ENCODE data around the gene ABHD17B.

ABHD17B gene

DNA sequence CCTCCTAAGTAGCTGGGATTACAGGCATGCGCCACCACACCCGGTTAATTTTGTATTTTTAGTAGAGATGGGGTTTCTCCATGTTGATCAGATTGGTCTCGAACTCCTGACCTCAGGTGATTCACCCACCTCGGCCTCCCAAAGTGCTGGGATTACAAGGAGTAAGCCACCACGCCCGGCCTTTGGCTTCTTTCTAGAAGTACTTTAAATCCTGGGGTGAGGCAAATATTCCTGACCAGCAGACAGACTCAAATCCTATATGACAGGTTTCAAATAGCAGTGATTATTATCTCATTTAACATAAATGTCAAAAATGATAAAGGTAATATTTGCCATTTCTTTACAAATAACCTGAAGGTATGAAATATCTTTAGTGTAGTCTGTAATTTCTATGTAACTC, 35.6 kb downstream of the ABHD17B start:
- DNase-seq: no peak

- no peak for DNase-seq
These were observed 47.4 kb downstream of the ABHD17B start for GRCh38 chr9:71863631-71864030.

DNA sequence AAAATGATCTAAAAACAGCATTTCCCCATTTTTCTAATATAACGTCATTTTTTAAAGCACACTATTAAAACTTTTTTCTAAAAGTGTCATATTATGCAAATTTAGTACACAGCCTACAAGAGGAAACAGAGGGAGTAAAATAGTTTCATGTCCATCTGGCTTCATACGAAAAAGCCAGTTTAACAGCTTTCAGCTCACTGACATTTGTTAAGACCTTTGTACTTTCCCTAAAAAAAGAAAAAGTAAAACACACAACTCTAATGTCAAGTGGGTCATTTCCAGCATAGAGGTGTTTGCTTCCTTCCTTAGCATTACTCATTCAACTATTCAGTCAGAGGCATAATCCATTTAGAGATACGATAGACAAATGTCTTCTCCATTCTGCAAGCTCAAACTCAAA, 49.4 kb downstream of the ABHD17B start:
- no peak for DNase-seq

DNA sequence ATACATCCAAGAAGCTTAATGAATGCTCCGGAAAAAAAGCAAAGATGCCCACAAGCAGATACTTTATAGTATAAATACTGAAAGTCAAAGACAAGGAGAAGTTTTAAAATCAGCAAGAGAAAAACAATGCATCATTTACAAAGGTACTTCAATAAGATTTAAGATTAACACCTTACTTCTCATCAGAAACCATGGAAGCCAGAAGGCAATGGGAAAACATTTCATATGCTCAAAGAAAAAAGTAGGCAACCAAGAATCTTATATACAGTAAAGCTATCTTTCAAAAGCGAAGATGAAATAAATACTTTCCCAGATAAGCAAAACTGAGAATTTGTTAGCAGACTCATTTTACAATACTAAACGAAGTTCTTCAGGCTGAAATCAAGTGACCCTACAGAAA, 51.1 kb downstream of the ABHD17B start:
- DNase-seq: no peak

- no peak for DNase-seq
These were observed 52.2 kb downstream of the ABHD17B start for GRCh38 chr9:71858812-71859211.

GRCh38 chr9:71858102-71858798, 52.7 kb downstream of the ABHD17B start:
- DNase-seq: no peak

GRCh38 chr9:71857159-71857558, 53.8 kb downstream of the ABHD17B start:
- DNase-seq: no peak

DNA sequence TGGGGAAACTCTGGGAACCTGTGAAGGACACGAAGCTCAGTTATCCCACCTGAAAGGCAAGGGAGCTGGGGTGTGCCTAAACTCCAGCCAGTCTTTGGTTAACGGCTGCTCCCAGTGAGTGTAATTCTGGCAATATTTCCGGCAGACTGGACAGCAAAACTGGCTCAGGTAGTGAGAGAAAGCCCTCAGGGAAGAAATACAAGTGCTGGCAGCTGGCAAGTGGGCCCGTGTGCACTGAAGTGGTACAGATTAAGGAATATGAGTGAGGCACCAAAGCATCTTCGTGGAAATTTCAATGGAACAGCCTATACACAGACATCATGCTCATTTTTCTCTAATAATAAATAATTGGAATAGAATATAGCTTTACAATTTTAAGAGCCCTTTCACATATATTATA, 56.2 kb downstream of the ABHD17B start:
- no peak for DNase-seq

DNA sequence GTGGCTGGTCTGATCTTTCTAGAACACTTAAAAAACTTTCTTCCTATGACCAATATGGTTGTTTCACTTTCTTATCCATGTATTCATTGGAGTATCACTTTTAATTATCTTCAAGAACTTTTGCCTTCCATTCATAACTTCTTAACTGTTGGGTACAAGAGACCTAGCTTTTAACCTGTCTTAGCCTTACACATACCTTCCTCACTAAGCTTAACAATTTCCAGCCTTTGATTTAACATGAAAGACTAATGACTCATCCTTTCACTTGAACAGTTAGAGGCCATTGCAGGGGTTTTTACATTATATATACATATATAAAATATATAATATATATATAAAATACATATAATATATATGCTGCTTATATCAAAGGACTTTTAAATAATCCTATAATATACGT, 57.9 kb downstream of the ABHD17B start:
- DNase-seq: no peak

DNA sequence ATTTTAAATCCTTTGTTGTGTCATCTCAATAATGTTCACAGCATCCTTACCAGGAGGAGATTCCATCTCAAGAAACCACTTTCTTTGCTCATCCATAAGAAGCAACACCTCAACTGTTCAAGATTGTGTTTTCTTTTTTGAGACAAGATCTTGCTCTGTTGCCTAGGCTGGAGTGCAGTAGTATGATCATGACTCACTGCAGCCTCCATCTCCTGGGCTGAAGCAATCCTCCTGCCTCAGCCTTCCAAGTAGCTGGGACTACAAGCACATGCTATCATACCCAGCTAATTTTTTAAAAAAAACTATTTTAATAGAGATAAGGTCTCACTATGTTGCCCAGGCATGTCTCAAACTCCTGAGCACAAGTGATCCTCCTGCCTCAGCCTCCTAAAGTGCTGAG, 60.0 kb downstream of the ABHD17B start:
- DNase-seq: no peak

DNA sequence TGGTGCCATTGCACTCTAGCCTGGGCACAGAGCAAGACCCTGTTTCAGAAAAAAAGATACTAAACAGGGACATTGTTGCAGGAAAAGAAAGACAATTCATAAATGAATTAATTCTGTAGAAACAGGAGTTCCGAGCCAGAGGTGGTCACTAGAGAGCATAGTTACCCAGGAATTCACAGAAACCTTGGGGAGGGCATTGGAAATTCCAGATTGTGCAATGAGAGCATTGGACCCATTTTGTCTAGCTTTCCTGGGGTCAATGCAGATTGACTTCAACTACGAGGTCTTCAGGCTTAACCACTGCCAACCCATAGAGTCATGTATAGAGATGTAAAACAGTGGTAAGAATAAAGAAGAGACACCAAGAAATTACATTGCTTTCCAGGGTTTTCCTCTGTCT, 63.1 kb downstream of the ABHD17B start:
- no peak for DNase-seq

DNA sequence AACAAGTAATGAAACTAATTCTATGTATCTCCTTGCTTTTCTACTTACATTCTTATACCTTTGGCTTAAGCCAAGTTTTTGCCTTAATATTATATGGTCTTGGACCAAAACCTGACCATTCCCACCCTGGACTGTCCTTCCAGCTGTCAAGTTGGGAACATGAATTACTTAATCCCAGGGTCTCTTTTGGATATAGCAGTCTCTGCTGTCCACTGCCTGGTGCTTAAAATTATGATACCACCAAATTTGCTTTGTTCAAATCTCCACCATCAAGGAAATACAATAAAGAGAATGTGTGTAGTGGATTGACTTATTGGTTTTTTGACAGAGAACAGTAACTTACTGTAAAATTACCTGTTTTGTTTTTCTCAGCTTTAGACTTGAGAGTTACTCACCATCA, 66.2 kb downstream of the ABHD17B start:
- DNase-seq: no peak

DNA sequence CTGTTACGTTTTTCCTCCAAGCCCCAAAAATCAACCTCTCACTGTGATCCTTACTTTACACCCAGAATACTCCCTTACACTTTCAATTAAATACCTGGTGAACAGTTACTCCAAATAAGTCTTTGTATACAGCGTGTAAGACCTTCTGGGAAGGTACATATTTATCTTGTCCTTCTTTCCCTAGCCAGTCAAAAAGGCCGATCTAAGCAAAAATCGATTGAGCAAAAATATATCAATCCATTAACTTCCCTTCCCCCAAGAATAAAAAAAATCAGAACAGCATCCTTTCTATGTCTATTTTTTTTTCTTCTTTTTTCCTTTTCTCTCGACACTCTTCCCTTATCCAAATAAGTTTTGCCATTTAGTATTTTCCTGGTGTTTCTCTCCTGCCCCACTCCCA, 71.3 kb downstream of the ABHD17B start:
- DNase-seq: no peak

- no peak for DNase-seq
These were observed 75.4 kb downstream of the ABHD17B start for GRCh38 chr9:71835596-71835995.

DNA sequence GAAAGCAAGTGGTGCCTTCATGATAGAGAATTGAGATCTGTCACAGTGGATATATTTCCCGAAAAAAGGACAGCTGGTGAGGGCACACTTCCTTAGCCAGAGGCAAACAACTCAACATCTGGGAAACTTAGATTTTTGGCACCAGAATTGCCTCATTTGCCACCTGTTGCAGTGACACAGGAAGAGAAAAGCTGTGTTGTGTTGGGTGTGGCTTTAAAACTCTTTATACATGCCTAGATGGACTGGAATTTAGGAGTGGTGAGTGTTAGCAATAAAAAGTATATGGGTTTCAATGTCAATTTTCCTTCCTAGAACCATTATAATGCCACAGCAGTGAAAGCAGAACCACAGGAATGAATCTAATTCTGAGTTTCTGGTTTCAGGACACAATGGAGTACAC, 80.1 kb downstream of the ABHD17B start:
- DNase-seq: no peak

DNA sequence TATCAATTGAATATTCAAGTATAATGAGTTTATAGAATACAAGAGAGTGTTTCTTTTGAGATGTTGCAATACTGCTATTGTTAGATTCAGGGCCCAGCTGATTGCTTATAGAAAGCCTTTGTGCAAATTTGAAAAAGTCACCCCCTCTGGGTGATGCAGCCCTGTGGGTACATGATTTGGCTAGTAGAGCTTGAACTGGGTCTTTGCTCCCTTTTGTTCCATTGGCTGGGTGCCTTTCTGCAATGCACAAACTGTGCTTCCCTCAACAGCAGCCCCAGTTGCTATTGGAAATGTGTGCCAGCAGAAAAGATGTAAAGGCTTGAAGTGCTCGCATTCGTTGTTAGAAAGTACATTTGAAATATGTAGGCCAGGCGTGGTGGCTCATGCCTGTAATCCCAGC, 80.8 kb downstream of the ABHD17B start:
- DNase-seq: no peak

DNA sequence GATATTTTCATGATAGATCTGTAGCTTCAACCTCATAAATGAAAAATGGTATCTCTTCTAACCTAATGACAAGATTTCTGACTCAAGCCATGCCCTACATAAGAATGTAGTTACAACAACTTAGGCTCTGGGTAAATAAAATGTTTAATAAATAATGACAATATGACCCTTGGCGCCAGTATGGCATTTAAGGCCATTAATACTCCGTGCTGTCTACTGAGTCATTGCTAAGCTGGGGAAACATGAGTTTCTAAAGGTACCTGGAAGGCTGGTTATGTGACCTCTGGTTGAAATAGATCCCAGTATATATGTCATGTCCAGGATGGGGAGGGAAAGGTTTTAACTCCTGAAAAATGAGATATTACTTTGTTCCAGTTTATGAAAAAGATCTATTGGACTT, 84.7 kb downstream of the ABHD17B start:
- no peak for DNase-seq

DNA sequence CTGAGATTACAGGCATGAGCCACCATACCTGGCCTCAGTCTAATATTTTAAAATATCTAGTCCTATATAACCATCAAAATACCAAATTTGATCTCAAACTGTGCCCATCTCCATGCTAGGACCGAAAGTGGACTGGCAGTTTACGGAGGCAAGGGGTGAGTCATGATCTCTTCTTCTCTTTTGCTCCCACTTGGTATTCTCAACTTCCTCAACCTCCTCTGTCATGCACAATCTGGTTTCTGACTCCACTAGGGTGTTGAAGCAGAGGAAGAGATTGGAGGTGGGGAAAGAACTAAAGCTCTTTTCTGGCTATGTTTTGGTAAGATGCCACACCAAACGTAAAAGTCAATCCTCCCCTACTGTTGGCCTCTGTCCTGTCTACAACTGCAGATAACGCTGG, 86.7 kb downstream of the ABHD17B start:
- DNase-seq: no peak

DNA sequence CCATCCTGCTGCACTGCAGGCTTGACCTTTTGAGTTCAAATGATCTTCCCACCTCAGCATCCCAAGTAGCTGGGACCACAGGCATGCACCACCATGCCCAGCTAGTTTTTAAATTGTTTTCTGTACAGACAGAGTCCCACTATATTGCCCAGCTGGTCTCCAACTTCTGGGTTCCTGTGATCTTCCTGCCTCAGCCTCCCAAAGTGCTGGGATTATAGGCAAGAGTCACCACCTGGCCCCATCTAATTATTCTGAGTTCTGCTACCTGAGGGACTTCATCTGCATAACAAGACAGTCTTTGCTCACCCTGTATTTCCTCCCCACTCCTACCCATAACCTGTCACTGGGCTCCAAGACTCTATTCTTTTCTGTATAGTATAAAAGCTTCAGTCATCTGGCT, 88.1 kb downstream of the ABHD17B start:
- no peak for DNase-seq

DNA sequence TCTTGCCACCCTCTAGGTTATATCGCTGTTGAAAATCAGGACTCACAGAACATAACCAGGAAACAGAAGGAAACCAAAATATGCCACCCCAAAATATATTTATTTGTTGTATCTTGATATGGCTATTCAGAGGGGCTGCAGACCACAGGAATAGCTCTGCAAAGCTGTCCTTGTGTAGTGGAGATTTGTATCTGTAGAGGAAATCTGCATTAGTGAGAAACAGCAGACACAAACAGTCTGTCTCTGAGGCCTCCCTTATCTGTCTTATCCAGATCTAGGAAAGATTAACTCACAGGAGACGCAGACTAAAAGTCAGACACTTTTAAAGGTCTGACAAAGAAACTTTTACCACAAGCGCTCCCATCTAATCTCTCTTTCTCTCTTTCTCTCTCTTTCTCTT, 88.5 kb downstream of the ABHD17B start:
- DNase-seq: no peak

DNA sequence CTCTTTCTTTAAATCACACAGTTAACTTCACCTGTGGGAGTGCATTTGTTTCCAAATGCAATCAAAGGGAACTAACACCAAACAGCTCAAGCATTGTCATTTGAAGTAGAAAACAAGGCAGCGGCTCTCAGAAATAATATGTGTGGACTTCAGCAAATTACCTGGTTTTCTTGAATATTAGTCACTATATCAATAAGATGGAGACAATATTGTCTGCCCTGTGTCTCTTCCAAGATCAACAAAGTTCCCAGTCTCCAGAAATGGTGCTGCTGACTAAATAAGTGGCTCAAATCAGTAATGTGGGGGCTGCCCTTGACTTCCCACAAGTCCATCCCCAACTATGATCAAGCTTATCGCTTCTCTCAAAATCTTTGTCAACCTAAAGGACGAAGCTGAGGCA, 89.6 kb downstream of the ABHD17B start:
- DNase-seq: no peak

- no peak for DNase-seq
These were observed 90.5 kb downstream of the ABHD17B start for GRCh38 chr9:71820403-71820921.

GRCh38 chr9:71819115-71819739, 91.8 kb downstream of the ABHD17B start:
- peak; percentile 82 for DNase-seq

DNA sequence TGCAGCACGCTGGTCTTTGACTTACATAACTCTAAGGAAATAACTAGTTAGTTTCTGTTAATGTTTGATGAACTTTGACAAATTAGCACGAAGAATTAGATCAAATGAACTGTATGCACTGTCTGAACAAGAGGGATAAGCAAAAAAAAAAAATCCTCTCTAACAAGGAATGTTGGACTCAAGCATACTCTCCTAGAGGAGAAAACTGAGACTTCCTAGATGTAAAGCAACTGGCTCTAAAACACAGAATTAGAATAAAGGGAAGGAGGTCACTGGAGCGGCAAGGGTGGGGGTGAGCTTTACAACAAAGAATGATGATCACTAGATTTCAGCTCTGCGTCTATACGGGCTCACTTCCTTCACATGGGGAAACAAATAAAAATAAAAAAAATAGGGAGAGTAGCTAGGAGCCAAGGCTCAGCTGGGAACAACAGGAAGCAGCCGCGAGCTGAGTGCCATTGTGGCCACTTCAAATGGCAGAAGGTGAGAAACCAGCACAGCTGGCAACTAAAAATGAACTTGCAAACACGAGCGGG, 94.0 kb downstream of the ABHD17B start:
- DNase-seq: peak; percentile 21
